Sigmoid colon (tissue), 3 donors: ENCODE measurements around the gene C2CD2.

Experiments used
- POLR2A ChIP-seq, 2 donors: fragments of 450-650 bp; IDR thresholded peaks; one replicate each; pipeline ENCODE4 v1.6.1; 2016; ENCODE audit warnings: antibody characterized with exemption in 2 of 2, mild to moderate bottlenecking in 2 of 2, moderate library complexity in 2 of 2
- TF ChIP-seq, protein P1 (sequence below), 4 experiments: fragments of 450-650 bp in 3 of 4; fragments of 200-600 bp in 1 of 4; IDR thresholded peaks; one replicate each; pipeline ENCODE4 v1.5.1; 2016 to 2019; ENCODE audit warnings: antibody characterized with exemption in 4 of 4, mild to moderate bottlenecking in 3 of 4, moderate library complexity in 2 of 4

DNA sequence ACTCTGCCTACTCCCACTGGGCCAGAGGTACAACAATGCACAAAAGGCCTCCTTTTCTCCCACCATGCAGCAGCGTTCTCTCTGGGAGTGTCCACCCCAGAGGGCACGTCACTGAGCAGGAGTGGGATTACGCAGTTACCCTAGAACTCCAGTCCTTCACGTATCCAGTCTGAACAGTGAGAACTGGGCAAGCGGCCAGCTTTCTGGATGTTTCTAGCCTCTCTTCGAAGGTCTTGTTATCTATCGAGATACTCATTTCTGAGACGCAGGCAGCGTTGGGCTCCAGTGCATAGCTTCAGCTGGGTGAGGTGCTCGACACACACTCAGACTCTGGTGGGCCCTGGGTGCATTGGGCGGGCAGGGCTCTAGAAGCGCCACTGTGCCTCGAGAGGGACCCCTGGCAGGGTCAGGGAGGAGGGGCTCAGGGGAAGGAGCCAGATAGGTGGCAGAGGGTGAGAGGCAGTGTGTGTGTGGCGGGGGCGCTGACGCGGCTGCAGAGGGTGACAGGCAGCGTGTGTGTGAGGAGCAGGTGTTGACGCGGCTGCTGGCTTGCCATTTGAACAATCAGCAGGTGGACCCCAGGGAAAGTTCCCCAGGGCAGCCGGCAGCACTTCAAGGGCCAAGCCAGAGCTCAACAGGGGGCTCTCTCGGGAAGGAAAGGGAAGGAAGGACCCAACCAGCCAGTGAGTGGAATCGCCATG lies 102.6 kb downstream of the C2CD2 start:
- TF ChIP-seq, protein P1, sequence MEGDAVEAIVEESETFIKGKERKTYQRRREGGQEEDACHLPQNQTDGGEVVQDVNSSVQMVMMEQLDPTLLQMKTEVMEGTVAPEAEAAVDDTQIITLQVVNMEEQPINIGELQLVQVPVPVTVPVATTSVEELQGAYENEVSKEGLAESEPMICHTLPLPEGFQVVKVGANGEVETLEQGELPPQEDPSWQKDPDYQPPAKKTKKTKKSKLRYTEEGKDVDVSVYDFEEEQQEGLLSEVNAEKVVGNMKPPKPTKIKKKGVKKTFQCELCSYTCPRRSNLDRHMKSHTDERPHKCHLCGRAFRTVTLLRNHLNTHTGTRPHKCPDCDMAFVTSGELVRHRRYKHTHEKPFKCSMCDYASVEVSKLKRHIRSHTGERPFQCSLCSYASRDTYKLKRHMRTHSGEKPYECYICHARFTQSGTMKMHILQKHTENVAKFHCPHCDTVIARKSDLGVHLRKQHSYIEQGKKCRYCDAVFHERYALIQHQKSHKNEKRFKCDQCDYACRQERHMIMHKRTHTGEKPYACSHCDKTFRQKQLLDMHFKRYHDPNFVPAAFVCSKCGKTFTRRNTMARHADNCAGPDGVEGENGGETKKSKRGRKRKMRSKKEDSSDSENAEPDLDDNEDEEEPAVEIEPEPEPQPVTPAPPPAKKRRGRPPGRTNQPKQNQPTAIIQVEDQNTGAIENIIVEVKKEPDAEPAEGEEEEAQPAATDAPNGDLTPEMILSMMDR (IDR thresholded peaks at IDR 0.05) = no peak
- TF ChIP-seq POLR2A (IDR thresholded peaks at IDR 0.05) = no peak
